IPS-15b (cell line): ENCODE measurements around the gene MIA.

Experiments used
- H3K27me3 ChIP-seq: one replicate; pipeline ENCODE4 v1.6.1; 2013; ENCODE audit warnings: low read length; ENCODE audit not compliant: control insufficient read depth, insufficient read depth
- H3K36me3 ChIP-seq: one replicate; pipeline ENCODE4 v1.6.1; 2013; ENCODE audit warnings: low read length; ENCODE audit not compliant: control insufficient read depth, insufficient read depth
- H3K4me1 ChIP-seq: one replicate; pipeline ENCODE4 v1.6.1; 2013; ENCODE audit warnings: mild to moderate bottlenecking, low read length; ENCODE audit not compliant: control insufficient read depth, insufficient read depth
- H3K4me3 ChIP-seq: one replicate; pipeline ENCODE4 v1.5.1; 2013; ENCODE audit warnings: low read depth, low read length
- H3K9ac ChIP-seq: one replicate; pipeline ENCODE4 v1.6.1; 2013; ENCODE audit warnings: low read depth, mild to moderate bottlenecking, low read length
- H3K9me3 ChIP-seq: one replicate; pipeline ENCODE4 v1.6.1; 2013; ENCODE audit warnings: mild to moderate bottlenecking, low read length; ENCODE audit not compliant: control insufficient read depth, insufficient read depth

MIA gene

DNA sequence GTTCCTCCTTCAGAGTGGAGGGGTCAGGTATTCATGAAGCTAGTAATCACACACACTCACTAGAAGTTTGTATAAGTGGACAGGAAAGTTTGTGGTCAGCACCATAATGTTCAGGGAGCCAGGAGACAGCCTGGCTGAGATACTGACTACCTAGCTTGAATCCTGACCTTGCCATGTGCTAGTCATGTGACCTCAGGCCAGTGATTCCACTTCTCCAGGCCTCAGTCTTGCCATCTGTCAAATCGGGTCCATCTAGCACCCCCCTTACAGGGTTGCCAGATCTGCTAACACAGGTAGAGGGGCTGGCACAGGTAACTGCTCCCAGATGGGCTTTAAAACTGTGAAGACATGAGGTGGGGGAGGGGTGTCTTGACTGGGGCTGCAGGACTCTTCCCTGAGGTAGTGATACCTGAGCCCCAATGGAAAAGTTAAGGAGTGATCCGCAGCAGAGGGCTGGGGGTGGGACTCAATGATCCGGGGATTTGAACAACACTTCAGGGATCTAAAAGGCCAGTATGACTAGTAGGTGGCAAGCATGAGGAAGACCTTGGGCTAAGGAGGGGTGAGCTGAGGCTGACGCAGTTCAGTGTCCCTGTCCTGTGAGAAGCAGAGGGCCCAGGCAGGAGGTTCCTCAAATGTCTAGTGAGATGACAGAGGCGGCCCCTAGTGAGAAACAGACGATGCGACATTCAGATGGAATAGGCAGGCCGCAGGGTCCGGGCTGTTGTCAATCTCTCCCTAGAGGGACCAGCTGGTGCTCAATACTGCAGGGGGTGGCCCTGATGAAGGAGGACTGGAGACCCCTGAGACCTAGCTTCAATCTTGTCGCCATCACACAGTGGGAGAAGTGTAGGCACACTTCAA, 33.6 kb upstream of the MIA start:
- H3K27me3 ChIP-seq = no peaks in the 10 kb centered on the region
- H3K4me1 ChIP-seq = peaks cover 7% of the 10 kb centered on the region
- H3K9me3 ChIP-seq = no peaks in the 10 kb centered on the region
- no peak overlapping the region for H3K4me3 ChIP-seq
- H3K9ac ChIP-seq = no peak overlapping the region
- H3K36me3 ChIP-seq = peaks cover 27% of the 10 kb centered on the region

DNA sequence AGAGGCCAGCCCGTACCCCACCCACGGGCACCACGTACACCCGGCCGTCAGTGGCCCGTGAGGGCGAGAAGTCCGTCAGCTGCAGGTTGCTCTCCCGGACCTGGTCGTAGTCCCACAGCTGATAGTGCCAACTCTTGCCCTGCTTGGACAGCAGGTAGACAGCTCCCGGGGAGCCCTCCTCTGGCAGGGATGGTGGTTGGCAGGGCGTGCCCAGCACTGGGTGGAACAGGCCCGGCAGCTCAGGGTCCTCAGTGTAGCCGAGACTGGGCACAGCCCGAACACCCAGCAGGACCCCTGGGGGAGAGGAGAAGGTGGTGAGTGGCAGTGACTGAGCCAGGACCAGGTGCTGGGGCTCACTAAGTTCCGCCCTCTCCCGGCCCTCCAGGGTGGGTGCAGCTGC, 32.8 kb upstream of the MIA start:
- peaks cover 20% of the 10 kb centered on the region for H3K36me3 ChIP-seq
- no peak overlapping the region for H3K9ac ChIP-seq
- no peak overlapping the region for H3K4me3 ChIP-seq
- H3K27me3 ChIP-seq = no peaks in the 10 kb centered on the region
- H3K9me3 ChIP-seq = no peaks in the 10 kb centered on the region
- H3K4me1 ChIP-seq = peaks cover 7% of the 10 kb centered on the region

DNA sequence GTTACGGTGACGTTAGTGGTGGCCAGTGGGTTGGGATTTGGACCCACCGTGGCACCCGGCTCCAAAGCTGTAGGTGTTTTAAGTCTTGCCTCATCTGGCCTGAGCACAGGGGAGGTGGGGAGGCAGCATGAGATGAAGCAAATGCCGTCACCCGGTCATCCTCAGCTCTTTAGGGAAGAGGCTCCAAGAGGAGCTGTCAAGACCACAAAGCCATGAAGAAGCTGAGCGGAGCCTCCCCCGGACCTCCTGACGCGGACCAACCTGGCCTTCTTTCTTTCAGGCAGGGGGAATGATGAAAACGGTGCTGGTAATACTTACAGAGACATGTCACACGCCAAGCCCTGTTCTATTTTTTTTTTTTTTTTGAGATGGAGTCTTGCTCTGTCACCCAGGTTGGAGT, 32.4 kb upstream of the MIA start:
- Histone ChIP-seq H3K4me3 (no peak overlapping the region), H3K36me3 (peaks cover 18% of the 10 kb centered on the region), H3K9ac (no peak overlapping the region), H3K9me3 (no peaks in the 10 kb centered on the region), H3K4me1 (peaks cover 7% of the 10 kb centered on the region), H3K27me3 (no peaks in the 10 kb centered on the region)

DNA sequence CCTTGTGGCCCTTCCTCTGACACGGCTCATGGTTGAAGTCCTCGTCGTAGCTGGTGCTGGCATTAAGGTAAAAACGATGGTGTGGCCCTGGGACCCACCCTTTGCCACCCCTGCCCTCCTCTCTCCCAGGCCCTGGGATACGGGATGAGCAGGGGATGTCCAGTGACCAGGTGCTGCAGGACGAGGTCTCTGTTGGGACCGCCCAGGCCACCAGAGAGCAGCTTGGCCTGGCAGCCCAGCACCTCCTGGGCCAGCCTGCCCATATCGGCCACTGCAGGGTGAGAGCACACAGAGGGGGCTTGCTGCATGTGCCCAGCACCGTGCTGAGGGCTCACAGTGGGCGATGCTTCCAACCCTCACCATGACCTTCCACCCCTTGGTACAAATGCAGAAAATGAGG, 31.4 kb upstream of the MIA start:
- peaks cover 7% of the 10 kb centered on the region for H3K4me1 ChIP-seq
- H3K9ac ChIP-seq = no peak overlapping the region
- no peaks in the 10 kb centered on the region for H3K9me3 ChIP-seq
- no peak overlapping the region for H3K4me3 ChIP-seq
- peaks cover 18% of the 10 kb centered on the region for H3K36me3 ChIP-seq
- no peaks in the 10 kb centered on the region for H3K27me3 ChIP-seq

DNA sequence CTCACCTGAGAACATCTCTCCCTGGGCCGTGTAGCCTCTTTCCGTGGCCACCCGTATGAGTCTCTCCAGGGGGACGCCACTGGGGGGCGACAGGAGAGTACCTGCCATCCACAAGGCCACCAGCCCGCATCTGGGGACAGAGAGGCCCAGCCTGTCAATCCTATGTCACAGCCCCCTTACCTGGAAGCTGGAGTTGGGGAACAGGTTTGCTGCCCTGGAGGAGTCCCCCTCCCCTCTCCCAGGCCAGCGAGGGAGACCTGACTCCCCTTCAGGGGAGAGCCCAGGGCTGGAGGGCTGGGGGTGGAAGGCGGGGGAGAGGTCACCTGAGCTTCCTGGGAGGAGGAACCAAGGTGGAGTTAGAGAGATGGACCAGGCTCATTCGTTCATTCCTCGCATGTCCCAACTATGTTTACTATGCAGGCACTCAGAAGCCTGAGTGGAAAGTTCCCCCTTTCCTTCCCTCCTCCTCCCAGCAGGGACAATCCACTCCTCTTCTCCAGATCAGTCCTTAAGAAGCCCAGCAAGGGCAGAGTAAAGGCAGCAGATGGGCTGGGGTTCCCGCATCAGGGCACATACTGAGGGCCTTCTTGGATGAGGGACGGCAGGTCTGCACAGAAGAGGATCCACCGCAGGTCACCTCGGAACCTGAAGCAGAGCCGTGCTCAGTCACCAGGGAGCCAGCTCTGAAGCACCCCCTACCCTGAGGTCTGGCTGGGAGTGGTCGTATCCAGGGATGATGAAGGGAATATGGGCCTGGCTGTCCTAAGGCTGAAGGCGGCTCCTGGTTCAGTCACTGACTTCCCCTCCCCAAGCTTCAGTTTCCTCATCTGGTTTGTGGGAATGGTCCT, 30.5 kb upstream of the MIA start:
- no peaks in the 10 kb centered on the region for H3K9me3 ChIP-seq
- H3K4me1 ChIP-seq = peaks cover 8% of the 10 kb centered on the region
- peaks cover 16% of the 10 kb centered on the region for H3K36me3 ChIP-seq
- H3K9ac ChIP-seq = peak overlapping the region; percentile 42
- H3K4me3 ChIP-seq = no peak overlapping the region
- no peaks in the 10 kb centered on the region for H3K27me3 ChIP-seq

DNA sequence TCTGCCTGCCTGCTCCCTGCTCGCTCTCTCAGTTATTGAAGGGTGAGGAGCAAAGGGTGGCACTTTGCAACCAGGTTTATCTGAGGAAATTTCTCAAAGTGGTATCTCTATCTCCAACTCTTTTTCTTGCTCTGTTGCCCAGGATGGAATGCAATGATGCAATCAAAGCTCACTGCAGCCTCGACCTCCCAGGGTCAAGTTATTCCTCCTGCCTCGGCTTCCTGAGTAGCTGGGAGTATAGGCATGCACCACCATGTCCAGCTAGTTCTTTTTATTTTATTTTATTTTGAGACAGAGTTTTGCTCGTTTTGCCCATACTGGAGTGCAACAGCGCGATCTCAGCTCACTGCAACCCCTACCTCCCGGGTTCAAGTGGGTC, 29.9 kb upstream of the MIA start:
- no peak overlapping the region for H3K4me3 ChIP-seq
- H3K9ac ChIP-seq = peak overlapping the region; percentile 42

DNA sequence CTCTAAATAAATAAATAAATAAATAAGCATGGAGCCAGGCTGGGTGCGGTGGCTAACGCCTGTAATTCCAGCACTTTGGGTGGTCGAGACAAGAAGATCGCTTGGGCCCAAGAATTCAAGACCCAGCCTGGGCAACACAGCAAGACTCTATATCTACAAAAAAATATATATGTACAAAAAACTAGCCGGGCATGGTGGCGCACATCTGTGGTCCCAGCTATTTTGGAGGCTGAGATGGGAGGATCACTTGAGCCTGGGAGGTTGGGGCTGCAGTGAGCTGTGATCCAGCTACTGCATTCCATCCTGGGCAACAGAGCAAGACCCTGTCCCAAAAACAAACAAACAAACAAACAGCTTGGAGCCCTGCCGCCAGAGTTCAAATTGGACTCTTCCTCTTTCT, 27.8 kb upstream of the MIA start:
- Histone ChIP-seq H3K4me1 (peaks cover 9% of the 10 kb centered on the region), H3K9ac (no peak overlapping the region), H3K36me3 (peaks cover 11% of the 10 kb centered on the region)

More for the DNA sequence above, 29.9 kb upstream of the MIA start:
- Histone ChIP-seq H3K27me3 (no peaks in the 10 kb centered on the region), H3K9me3 (no peaks in the 10 kb centered on the region), H3K36me3 (peaks cover 14% of the 10 kb centered on the region), H3K4me1 (peaks cover 11% of the 10 kb centered on the region)

DNA sequence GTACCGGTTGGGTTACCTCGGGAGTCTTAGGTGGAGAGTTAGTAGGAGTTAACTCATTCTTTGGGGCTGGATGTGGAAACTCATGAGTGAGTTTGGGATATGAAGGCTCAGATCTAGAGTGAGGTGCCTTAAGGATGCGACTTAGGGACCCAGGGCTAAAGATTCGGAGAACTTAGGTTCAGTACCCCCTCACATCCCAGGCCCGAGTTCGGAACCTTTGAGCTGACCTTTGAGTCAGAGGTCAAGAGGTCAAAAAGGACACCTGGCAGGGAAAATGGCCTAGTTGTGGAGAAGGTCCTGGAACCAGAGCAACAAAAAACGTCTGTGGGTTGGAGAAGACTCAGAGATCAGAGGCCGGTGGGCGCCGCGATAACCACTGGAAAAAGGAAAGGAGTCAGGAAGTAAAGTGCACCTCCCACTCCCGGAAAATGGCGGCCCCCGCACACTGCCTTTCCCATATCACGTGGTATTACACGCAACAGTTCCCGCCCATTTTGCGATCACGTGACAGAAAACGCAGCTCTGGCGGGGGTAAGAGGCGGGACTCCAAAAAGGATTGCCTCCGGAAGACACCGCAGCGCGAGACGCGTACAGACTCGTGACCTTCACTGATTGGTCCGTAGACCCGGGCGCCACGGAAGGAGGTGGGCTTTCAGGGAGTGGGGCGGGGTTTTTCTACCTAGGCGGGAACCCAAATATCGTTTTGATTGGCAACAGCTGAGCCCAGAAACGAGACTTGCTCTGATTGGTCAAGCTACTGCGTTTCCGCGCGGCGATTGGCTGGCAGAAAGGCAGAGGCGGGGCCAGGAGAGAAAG, 25.1 kb upstream of the MIA start, which contains the start of gene ACTMAP:
ACTMAP (minus strand) TSS at position 420 of the 816 bp plus-strand sequence. CDS start 674 bp downstream, outside the sequence.
- H3K36me3 ChIP-seq = peaks cover 17% of the 10 kb centered on the region
- H3K4me1 ChIP-seq = peaks cover 8% of the 10 kb centered on the region
- H3K27me3 ChIP-seq = no peaks in the 10 kb centered on the region
- no peaks in the 10 kb centered on the region for H3K9me3 ChIP-seq
- H3K9ac ChIP-seq = peak within 1 kb of the TSS; percentile 99
- H3K4me3 ChIP-seq = peak within 1 kb of the TSS; percentile 78

More for the DNA sequence above, 27.8 kb upstream of the MIA start:
- no peaks in the 10 kb centered on the region for H3K27me3 ChIP-seq
- H3K9me3 ChIP-seq = no peaks in the 10 kb centered on the region
- H3K4me3 ChIP-seq = no peak overlapping the region

DNA sequence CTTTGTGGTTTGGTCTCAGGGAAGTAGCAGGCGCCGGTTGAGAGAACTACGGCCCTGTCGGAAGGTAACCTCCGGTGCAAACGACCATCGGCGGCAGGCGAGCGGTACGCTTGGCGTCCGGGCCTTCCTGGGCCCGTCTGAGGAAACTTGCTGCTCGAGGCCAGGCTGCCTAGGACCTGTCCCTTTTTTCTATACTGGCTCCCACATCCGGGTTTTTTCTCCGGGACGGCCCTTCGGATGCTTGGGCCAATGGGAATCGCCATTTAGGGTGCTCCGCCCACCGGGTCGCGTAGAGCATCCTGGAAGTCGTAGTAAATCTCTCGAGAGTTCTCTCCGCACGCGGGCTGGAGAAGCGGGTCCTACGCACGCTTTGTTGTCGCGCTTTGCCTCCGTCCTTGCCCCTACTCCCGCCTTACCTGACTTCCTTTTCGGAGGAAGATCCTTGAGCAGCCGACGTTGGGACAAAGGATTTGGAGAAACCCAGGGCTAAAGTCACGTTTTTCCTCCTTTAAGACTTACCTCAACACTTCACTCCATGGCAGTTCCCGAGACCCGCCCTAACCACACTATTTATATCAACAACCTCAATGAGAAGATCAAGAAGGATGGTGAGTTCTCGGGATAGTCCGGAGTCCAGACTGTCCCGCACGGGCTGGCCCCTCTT, 24.3 kb upstream of the MIA start, which contains the start of gene SNRPA:
SNRPA (plus strand) TSS at position 330 of the 664 bp plus-strand sequence; CDS start at position 536, 206 bp downstream.
- Histone ChIP-seq H3K4me3 (peak within 1 kb of the TSS; percentile 78), H3K9ac (peak within 1 kb of the TSS; percentile 99), H3K9me3 (no peaks in the 10 kb centered on the region), H3K27me3 (no peaks in the 10 kb centered on the region), H3K36me3 (peaks cover 22% of the 10 kb centered on the region), H3K4me1 (peaks cover 8% of the 10 kb centered on the region)

DNA sequence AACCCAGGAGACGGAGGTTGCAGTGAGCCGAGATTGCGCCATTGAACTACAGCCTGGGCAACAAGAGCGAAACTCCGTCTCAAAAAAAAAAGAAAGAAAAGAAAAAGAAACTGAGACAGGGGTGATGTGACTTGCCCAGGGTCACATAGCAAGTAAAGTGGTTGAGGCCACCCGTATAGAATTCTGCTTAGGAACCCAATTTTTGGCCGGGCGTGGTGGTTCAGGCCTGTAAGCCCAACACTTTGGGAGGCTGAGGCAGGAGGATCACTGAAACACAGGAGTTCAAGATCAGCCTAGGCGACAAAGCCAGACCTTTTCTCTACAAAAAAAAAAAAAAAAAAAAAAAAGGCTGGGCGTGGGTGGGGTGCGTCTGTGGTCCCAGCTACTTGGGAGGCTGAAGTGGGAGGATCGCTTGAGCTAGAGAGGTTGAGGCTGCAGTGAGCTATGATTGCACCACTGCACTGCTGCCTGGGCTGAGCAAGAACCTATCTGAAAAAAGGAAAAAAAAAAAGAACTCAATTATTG, 23.0 kb upstream of the MIA start:
- Histone ChIP-seq H3K4me3 (peak overlapping the region; percentile 78), H3K27me3 (no peaks in the 10 kb centered on the region), H3K36me3 (peaks cover 28% of the 10 kb centered on the region), H3K4me1 (peaks cover 8% of the 10 kb centered on the region), H3K9me3 (no peaks in the 10 kb centered on the region), H3K9ac (no peak overlapping the region)
